Skin epidermis (tissue), 12 donors: Measurements from ENCODE around the gene MCFD2.
A peak's percentile ranks its signal among the peaks of the same experiment; 100 is the strongest.

Source experiments
- H3K27ac ChIP-seq, 21 experiments: fragments of 200-600 bp; sonication (generic) in 11 of 21; one replicate each; pipeline ENCODE4 v1.5.0; 2020; ENCODE audit warnings: mild to moderate bottlenecking in 3 of 21, inconsistent platforms in 2 of 21, moderate library complexity in 2 of 21
- H3K4me3 ChIP-seq, 7 experiments: fragments of 200-600 bp; sonication (generic) in 2 of 7; one replicate each; pipeline ENCODE4 v1.5.0; 2020; ENCODE audit warnings: inconsistent platforms in 2 of 7, mild to moderate bottlenecking in 2 of 7, moderate library complexity in 1 of 7

The MCFD2 gene

DNA sequence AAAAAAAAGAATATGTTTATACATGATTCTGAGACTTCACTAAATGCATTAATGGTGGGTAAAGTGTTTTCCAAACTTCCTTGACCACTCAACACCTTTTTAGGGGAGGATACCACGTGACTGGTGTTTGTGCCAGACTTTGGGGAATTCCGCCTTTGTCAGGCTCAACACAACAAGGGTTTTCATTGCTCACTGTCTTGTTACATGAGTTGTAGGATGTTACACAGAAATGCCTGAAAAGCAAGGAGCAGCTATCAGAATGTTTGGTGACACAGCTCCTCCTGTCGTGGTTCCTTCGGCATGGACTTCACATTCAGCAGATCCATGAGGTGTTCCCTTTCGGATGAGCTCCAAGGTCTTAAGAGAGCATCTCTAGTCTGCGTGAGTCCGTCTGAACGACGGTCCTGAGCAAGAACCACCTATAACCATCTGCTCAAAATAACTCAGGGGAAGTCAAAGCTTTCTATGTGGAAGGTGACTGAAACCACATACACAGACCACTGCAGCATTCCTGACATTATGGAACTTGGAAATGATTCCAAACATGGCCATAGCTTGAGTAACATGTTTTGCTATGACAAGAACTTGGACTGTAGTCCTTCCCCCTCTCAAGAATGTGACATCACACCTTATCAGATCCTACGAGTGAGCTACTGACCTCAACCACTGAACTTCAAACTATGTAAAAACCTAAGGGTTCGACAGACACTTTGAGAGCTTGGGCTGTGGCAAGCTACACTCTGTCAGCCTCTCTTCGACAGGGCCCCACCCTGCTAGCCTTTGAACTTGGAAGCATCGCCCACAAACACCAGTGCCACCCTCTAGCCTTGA, 57.5 kb downstream of the MCFD2 start:
- H3K27ac ChIP-seq: peak overlapping the region in 17 of 21 experiments; percentile 5 to 87 (median 60)
- H3K4me3 ChIP-seq: no peak overlapping the region

DNA sequence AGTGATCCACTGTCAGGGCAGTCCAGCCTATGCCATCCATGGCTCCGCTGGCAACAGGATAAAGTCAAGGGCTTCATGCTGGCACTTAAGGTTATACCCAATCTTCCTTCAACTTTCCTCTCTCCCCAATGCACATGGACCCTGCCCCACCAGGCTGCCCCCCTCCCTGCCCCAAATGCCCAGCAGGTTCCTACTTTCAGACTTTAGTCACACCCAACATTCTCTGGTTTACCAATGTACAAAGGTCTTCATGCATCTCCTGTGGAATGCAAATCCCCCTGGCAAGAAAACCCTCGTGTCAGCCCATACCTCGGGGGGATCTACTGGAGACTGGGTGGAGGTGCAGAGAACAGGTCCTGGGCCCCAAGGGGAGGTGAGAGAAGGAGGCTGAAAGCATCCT, 59.3 kb downstream of the MCFD2 start:
- no peak overlapping the region for H3K4me3 ChIP-seq
- peak overlapping the region in 18 of 21 experiments; percentile 6 to 87 (median 62) for H3K27ac ChIP-seq

DNA sequence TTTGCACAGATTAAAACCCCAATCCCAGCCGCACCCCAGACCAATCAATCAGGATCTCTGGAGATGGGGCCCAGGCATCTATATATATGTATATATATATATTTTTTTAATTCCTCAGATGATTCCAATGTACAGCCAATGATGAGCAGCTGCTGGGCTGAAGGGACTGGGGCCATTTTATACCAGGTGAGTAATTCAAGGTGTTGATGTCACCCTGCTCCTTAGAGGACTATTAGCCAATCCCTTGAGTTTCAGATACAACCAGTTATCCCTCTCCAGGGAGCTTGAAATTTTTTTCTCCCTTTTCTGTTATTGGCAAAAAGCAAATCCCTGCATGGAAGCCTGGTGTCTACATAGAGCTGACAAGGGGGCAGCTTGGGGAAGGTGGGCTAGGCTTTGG, 59.8 kb downstream of the MCFD2 start:
- no peak overlapping the region for H3K4me3 ChIP-seq

DNA sequence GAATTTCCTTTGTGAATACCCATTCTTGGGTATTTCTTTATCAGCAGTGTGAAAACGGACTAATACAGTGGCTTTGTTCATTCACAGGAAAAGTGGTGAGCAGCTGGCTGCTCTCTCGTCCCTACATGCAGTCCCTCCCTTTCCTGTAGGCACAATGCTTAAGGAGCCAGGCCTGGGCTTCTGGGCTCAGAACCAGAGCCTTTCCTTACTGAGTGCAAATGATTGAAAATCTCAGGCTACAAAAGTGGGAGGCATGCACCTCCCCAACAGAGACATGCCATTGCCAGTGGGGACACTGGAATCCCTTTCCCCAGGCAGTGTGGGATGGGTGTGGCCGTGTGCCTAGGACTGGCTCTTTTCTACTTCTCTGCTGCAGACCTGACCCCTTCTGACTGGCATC, 61.3 kb downstream of the MCFD2 start:
- H3K27ac ChIP-seq: peak overlapping the region in 17 of 21 experiments; percentile 19 to 86 (median 71)

More for the DNA sequence above, 59.8 kb downstream of the MCFD2 start:
- H3K27ac ChIP-seq: peak overlapping the region in 19 of 21 experiments; percentile 2 to 87 (median 62)

DNA sequence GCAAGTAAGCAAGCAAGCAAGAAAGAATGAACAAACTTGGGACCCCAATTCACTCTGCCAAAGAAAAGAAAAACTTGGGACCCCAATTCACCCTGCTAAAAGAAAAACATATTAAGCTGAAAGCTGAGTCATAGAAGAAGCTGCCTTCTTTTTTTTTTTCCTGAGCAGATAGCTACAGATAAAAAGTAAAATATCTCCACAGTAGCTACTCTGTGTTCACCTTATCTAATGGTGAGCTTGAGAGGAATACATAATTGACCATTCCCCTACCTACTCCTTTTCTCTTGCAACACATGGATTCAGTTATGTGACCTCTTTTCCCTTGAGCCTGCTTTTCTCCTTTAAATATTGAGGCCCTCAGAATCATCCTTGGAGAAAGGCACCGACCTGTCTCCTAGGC, 63.0 kb downstream of the MCFD2 start:
- Histone ChIP-seq H3K27ac (peak overlapping the region in 2 of 21 experiments; percentile 21 to 85), H3K4me3 (no peak overlapping the region)

More for the DNA sequence above, 61.3 kb downstream of the MCFD2 start:
- no peak overlapping the region for H3K4me3 ChIP-seq

DNA sequence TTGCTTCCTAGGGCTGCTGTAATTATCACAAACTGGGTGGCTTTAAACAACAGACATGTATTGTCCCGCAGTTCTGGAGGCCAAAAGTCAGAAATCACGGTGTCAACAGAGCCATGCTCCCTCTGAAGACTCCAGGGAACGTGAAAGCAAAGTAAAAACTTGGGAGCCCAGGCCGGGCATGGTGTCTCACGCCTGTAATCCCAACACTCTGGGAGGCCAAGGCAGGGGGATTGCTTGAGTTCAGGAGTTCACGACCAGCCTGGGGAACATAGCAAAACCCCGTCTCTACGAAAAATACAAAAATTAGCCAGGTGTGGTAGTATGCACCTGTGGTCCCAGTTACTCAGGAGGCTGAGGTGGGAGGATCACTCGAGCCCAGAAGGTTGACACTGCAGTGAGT, 63.5 kb downstream of the MCFD2 start:
- no peak overlapping the region for H3K4me3 ChIP-seq
- H3K27ac ChIP-seq: no peak overlapping the region
